Trophoblast cell (in vitro differentiated cells and primary cell): ENCODE data around the gene GTSE1.

ENCODE experiments used
- DNase-seq, 2 donors: peaks; one replicate each; pipeline ENCODE4 v3.0.0-alpha.2; 2016
- H2AFZ ChIP-seq: 2 replicates; pipeline ENCODE4 v1.6.1; 2013; ENCODE audit warnings: low read length, moderate library complexity, mild to moderate bottlenecking; ENCODE audit not compliant: insufficient read depth, poor library complexity
- H2AK5ac ChIP-seq: 2 replicates; pipeline ENCODE4 v1.6.1; 2013; ENCODE audit warnings: mild to moderate bottlenecking, low read length
- H2BK120ac ChIP-seq: 2 replicates; pipeline ENCODE4 v1.6.1; 2013; ENCODE audit warnings: low read length, mild to moderate bottlenecking, moderate library complexity; ENCODE audit not compliant: insufficient read depth, poor library complexity
- H2BK12ac ChIP-seq: 2 replicates; pipeline ENCODE4 v1.6.1; 2013; ENCODE audit warnings: mild to moderate bottlenecking, low read length, moderate library complexity
- H2BK5ac ChIP-seq: 2 replicates; pipeline ENCODE4 v1.6.1; 2013; ENCODE audit warnings: low read length, low read depth, moderate library complexity, mild to moderate bottlenecking; ENCODE audit not compliant: poor library complexity
- H3K14ac ChIP-seq: 2 replicates; pipeline ENCODE4 v1.6.1; 2013; ENCODE audit warnings: mild to moderate bottlenecking, low read length
- H3K18ac ChIP-seq: 2 replicates; pipeline ENCODE4 v1.6.1; 2013; ENCODE audit warnings: mild to moderate bottlenecking, low read length
- H3K23ac ChIP-seq: 2 replicates; pipeline ENCODE4 v1.6.1; 2013; ENCODE audit warnings: low read length
- H3K27ac ChIP-seq: 2 replicates; pipeline ENCODE4 v1.5.1; 2013; ENCODE audit warnings: low read depth, mild to moderate bottlenecking, inconsistent platforms, low read length, moderate library complexity
- H3K27me3 ChIP-seq: 2 replicates; pipeline ENCODE4 v1.6.1; 2013; ENCODE audit warnings: inconsistent platforms, mild to moderate bottlenecking, low read length, moderate library complexity; ENCODE audit not compliant: insufficient read depth
- H3K36me3 ChIP-seq, 2 experiments: 1 replicate in 1 of 2; 2 replicates in 1 of 2; pipeline ENCODE4 v1.6.1; 2013; ENCODE audit warnings: low read length in 2 of 2, mild to moderate bottlenecking in 2 of 2, moderate library complexity in 1 of 2; ENCODE audit not compliant: insufficient read depth in 2 of 2, control insufficient read depth in 1 of 2
- H3K4ac ChIP-seq: 2 replicates; pipeline ENCODE4 v1.6.1; 2013; ENCODE audit warnings: low read depth, mild to moderate bottlenecking, low read length, moderate library complexity
- H3K4me1 ChIP-seq, 2 experiments: 1 replicate in 1 of 2; 2 replicates in 1 of 2; pipeline ENCODE4 v1.6.1; 2013; ENCODE audit warnings: low read length in 2 of 2, mild to moderate bottlenecking in 2 of 2, moderate library complexity in 1 of 2; ENCODE audit not compliant: insufficient read depth in 2 of 2, control insufficient read depth in 1 of 2
- H3K4me2 ChIP-seq: 2 replicates; pipeline ENCODE4 v1.6.1; 2013; ENCODE audit warnings: inconsistent platforms, mild to moderate bottlenecking, low read length, moderate library complexity
- H3K4me3 ChIP-seq: 2 replicates; pipeline ENCODE4 v1.5.1; 2013; ENCODE audit warnings: mild to moderate bottlenecking, low read depth, low read length, inconsistent platforms
- H3K79me1 ChIP-seq: one replicate; pipeline ENCODE4 v1.6.1; 2013; ENCODE audit warnings: low read length
- H3K79me2 ChIP-seq: 2 replicates; pipeline ENCODE4 v1.6.1; 2013; ENCODE audit warnings: low read length, mild to moderate bottlenecking; ENCODE audit not compliant: control insufficient read depth, insufficient read depth, poor library complexity
- H3K9ac ChIP-seq: 2 replicates; pipeline ENCODE4 v1.6.1; 2013; ENCODE audit warnings: mild to moderate bottlenecking, low read length
- H3K9me3 ChIP-seq: 2 replicates; pipeline ENCODE4 v1.6.1; 2013; ENCODE audit warnings: low read depth, mild to moderate bottlenecking, control low read depth, inconsistent platforms, low read length; ENCODE audit not compliant: insufficient read depth
- H4K12ac ChIP-seq: 2 replicates; pipeline ENCODE4 v1.6.1; 2013; ENCODE audit warnings: low read depth, mild to moderate bottlenecking, low read length, moderate library complexity
- H4K8ac ChIP-seq: 2 replicates; pipeline ENCODE4 v1.6.1; 2013; ENCODE audit warnings: low read depth, mild to moderate bottlenecking, low read length, moderate library complexity
- H4K91ac ChIP-seq: one replicate; pipeline ENCODE4 v1.6.1; 2013; ENCODE audit warnings: low read depth, mild to moderate bottlenecking, low read length, moderate library complexity
- WGBS: extraction: QIAGEN DNeasy Blood & Tissue Kit; methylation state at CpG from one replicate; pipeline ENCODE4 v1.1.7; 2013; ENCODE audit warnings: missing lambda C conversion rate; ENCODE audit not compliant: insufficient read length, insufficient coverage; ENCODE audit errors: extremely low coverage; 5-methylcytosine and 5-hydroxymethylcytosine counted together

GTSE1 gene

GRCh38 chr22:46336119-46337078 is 39.7 kb downstream of the GTSE1 start:
- H3K9ac ChIP-seq, result peak overlapping the region; percentile 93
- H3K4me3 ChIP-seq, result peak overlapping the region; percentile 83
- H3K27me3 ChIP-seq, result no peaks in the 10 kb centered on the region
- peak overlapping the region; percentile 35 for H2BK5ac ChIP-seq
- peak overlapping the region; percentile 47 for H3K18ac ChIP-seq
- WGBS, result no CpG with 5 or more reads among the region's 42 CpGs
- DNase-seq, result peak in 1 of 2 donors; percentile 37
- peak overlapping the region; percentile 61 for H3K27ac ChIP-seq
- H3K9me3 ChIP-seq, result no peaks in the 10 kb centered on the region
- H4K8ac ChIP-seq, result peak overlapping the region; percentile 94
- H4K91ac ChIP-seq, result peak overlapping the region; percentile 93
- no peak overlapping the region for H2BK12ac ChIP-seq
- H3K4me2 ChIP-seq, result peak overlapping the region; percentile 90
- no peak overlapping the region for H2BK120ac ChIP-seq
- no peak overlapping the region for H3K23ac ChIP-seq
- peak overlapping the region; percentile 83 for H3K14ac ChIP-seq
- H3K79me1 ChIP-seq, result peaks cover 11% of the 10 kb centered on the region
- H3K4me1 ChIP-seq, result peaks cover 6 to 7% of the 10 kb centered on the region in 2 experiments
- H3K79me2 ChIP-seq, result peaks cover 13% of the 10 kb centered on the region
- H3K4ac ChIP-seq, result peak overlapping the region; percentile 89
- peaks cover 32 to 43% of the 10 kb centered on the region in 2 experiments for H3K36me3 ChIP-seq
- peak overlapping the region; percentile 89 for H2AFZ ChIP-seq
- peak overlapping the region; percentile 55 for H4K12ac ChIP-seq
- H2AK5ac ChIP-seq, result no peak overlapping the region

DNA sequence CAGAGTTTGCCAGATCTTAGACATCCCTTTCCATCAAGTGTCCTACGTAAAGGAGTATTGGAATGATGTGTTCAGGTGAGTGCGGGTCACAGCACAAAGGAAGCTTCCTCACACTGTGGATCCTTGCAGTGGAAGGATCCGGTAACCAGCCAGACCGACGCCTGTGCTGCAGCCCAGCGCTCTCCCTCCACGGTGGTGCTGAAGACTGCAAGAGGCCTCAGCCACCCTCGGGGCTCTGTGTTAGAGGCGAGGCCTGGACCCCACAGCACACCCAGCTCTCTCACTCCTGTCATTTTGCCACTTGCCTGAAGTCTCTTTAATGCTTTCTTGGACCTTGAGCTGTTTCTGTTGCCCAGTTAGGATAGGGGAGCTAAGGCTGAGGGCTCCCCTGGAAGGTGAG is 41.2 kb downstream of the GTSE1 start:
- Histone ChIP-seq H3K14ac (no peak overlapping the region), H4K91ac (no peak overlapping the region), H3K23ac (no peak overlapping the region), H3K4me2 (no peak overlapping the region), H3K27ac (no peak overlapping the region), H4K8ac (no peak overlapping the region), H4K12ac (no peak overlapping the region), H3K4me1 (peaks cover 6 to 7% of the 10 kb centered on the region in 2 experiments), H3K18ac (no peak overlapping the region), H2AFZ (no peak overlapping the region), H3K79me1 (peaks cover 11% of the 10 kb centered on the region), H2BK12ac (no peak overlapping the region), H3K36me3 (peaks cover 30 to 41% of the 10 kb centered on the region in 2 experiments), H2BK120ac (no peak overlapping the region), H3K4ac (no peak overlapping the region), H3K9ac (no peak overlapping the region), H2BK5ac (no peak overlapping the region), H3K27me3 (no peaks in the 10 kb centered on the region), H3K4me3 (no peak overlapping the region), H2AK5ac (no peak overlapping the region), H3K9me3 (no peaks in the 10 kb centered on the region), H3K79me2 (peaks cover 13% of the 10 kb centered on the region)
- DNase-seq, result no peak
- WGBS, result no CpG with 5 or more reads among the region's 9 CpGs

- Histone ChIP-seq H3K27me3 (no peaks in the 10 kb centered on the region), H3K4ac (no peak overlapping the region), H3K79me2 (peaks cover 13% of the 10 kb centered on the region), H2BK5ac (no peak overlapping the region), H3K14ac (no peak overlapping the region), H3K4me3 (no peak overlapping the region), H3K9me3 (no peaks in the 10 kb centered on the region), H3K4me2 (no peak overlapping the region), H3K23ac (no peak overlapping the region), H3K9ac (no peak overlapping the region), H3K27ac (no peak overlapping the region), H2BK12ac (no peak overlapping the region), H2BK120ac (no peak overlapping the region), H3K36me3 (peaks cover 33 to 43% of the 10 kb centered on the region in 2 experiments), H4K91ac (no peak overlapping the region), H2AFZ (no peak overlapping the region), H4K12ac (no peak overlapping the region), H3K4me1 (peaks cover 6 to 7% of the 10 kb centered on the region in 2 experiments), H3K18ac (no peak overlapping the region), H4K8ac (no peak overlapping the region), H3K79me1 (peaks cover 11% of the 10 kb centered on the region), H2AK5ac (no peak overlapping the region)
- WGBS, result no CpG with 5 or more reads among the region's 8 CpGs
- no peak for DNase-seq
Observed at GRCh38 chr22:46338636-46339035, 42.0 kb downstream of the GTSE1 start.

DNA sequence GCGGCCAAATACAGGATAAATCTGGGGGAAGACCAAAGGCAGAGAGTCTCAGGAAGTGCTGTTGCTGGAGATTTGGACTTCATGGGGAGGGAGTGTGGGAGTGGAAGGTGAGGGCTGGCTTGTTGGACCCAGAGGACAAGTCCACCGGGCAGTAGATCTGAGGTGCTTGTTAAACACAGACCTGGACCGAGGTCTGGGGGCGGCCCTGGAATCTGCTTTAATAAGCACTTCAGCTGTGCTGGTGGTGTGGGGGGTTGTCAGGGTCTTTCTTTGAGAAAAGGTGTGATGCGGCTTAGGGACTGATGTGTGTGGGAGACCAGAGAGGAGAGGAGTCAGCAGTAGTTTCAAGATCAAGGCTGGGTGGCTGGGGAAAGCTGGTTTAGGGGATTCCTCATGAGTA is 43.3 kb downstream of the GTSE1 start:
- Histone ChIP-seq H3K4me2 (no peak overlapping the region), H2AK5ac (no peak overlapping the region), H3K4me1 (peaks cover 4 to 6% of the 10 kb centered on the region in 2 experiments), H3K36me3 (peaks cover 40 to 54% of the 10 kb centered on the region in 2 experiments), H2AFZ (no peak overlapping the region), H4K91ac (no peak overlapping the region), H2BK5ac (no peak overlapping the region), H2BK12ac (no peak overlapping the region), H3K9ac (no peak overlapping the region), H3K18ac (no peak overlapping the region), H4K8ac (no peak overlapping the region), H3K79me1 (peaks cover 11% of the 10 kb centered on the region), H3K9me3 (no peaks in the 10 kb centered on the region), H4K12ac (no peak overlapping the region), H3K4me3 (no peak overlapping the region), H3K27ac (no peak overlapping the region), H3K79me2 (peaks cover 13% of the 10 kb centered on the region), H3K14ac (no peak overlapping the region), H3K27me3 (no peaks in the 10 kb centered on the region), H3K23ac (no peak overlapping the region), H2BK120ac (no peak overlapping the region), H3K4ac (no peak overlapping the region)
- DNase-seq, result no peak
- no CpG with 5 or more reads among the region's 5 CpGs for WGBS
